Fibroblast of skin of left biceps (primary cell): ENCODE measurements around the gene TM9SF1.

ENCODE experiments used
- DNase-seq, 2 experiments: peaks; one replicate each; pipeline ENCODE4 v3.0.0-alpha.2; 2013; ENCODE audit warnings: low read depth in 2 of 2

The TM9SF1 gene

GRCh38 chr14:24195186-24196070 lies at the start of gene TM9SF1:
Gene TM9SF1 (minus strand): TSS chr14:24195441. CDS start chr14:24195019, 422 bp downstream.
- DNase-seq: peak; percentile 51 to 60

- no peak for DNase-seq
These were observed 48.1 kb upstream of the TM9SF1 start for GRCh38 chr14:24243336-24243836.

GRCh38 chr14:24241829-24242443 lies 46.7 kb upstream of the TM9SF1 start:
- DNase-seq: peak; percentile 63 to 78

- no peak for DNase-seq
These were observed 45.1 kb upstream of the TM9SF1 start for GRCh38 chr14:24240110-24240918.

- no peak for DNase-seq
These were observed 43.3 kb upstream of the TM9SF1 start for GRCh38 chr14:24238527-24239037.

GRCh38 chr14:24238123-24238522 lies 42.9 kb upstream of the TM9SF1 start:
- DNase-seq: no peak

- no peak for DNase-seq
These were observed 42.3 kb upstream of the TM9SF1 start for GRCh38 chr14:24237463-24237955.

GRCh38 chr14:24236689-24237462 lies 41.6 kb upstream of the TM9SF1 start:
- no peak for DNase-seq

- DNase-seq: no peak
These were observed 40.8 kb upstream of the TM9SF1 start for GRCh38 chr14:24235804-24236688.

GRCh38 chr14:24234095-24235005 lies 39.1 kb upstream of the TM9SF1 start:
- no peak for DNase-seq

GRCh38 chr14:24233538-24233866 lies 38.3 kb upstream of the TM9SF1 start:
- DNase-seq: no peak

GRCh38 chr14:24232645-24233537 lies 37.6 kb upstream of the TM9SF1 start, which contains the start of gene GMPR2:
Gene GMPR2 (plus strand): TSS chr14:24232929. CDS start chr14:24233254, 325 bp downstream.
- no peak for DNase-seq

- DNase-seq: peak; percentile 95 to 96
These were observed 36.9 kb upstream of the TM9SF1 start, which contains the start of gene NEDD8 for GRCh38 chr14:24232121-24232644. Gene NEDD8 (minus strand): TSS chr14:24232367. CDS start chr14:24232267, 100 bp downstream.

- no peak for DNase-seq
These were observed 36.3 kb upstream of the TM9SF1 start for GRCh38 chr14:24231263-24232120.

- no peak for DNase-seq
These were observed 33.7 kb upstream of the TM9SF1 start for GRCh38 chr14:24228902-24229301.

GRCh38 chr14:24226473-24226872 lies 31.2 kb upstream of the TM9SF1 start:
- DNase-seq: no peak
